Muscle of leg (tissue), 11 donors: ENCODE measurements around the gene ITGA1. TPM values are rescaled to one million over a fixed set of nuclear protein-coding genes. Genes with fewer than 3 reads are reported as not detected.
"Not testable (repeated sequence)": the region's sequence is repeated elsewhere in the genome, so short reads cannot be mapped to it uniquely, and the experiment has no call there.

Experiments used
- DNase-seq: peaks from one replicate; pipeline ENCODE4 v3.0.0; 2013
- H3K27ac ChIP-seq: one replicate; pipeline ENCODE4 v1.5.1; 2013; ENCODE audit warnings: mild to moderate bottlenecking, low read length, control low read depth
- H3K27me3 ChIP-seq: one replicate; pipeline ENCODE4 v1.6.1; 2013; ENCODE audit warnings: low read length; ENCODE audit not compliant: control insufficient read depth, insufficient read depth
- H3K36me3 ChIP-seq: one replicate; pipeline ENCODE4 v1.6.1; 2013; ENCODE audit warnings: low read length; ENCODE audit not compliant: control insufficient read depth, insufficient read depth
- H3K4me1 ChIP-seq: one replicate; pipeline ENCODE4 v1.6.1; 2013; ENCODE audit warnings: low read length; ENCODE audit not compliant: control insufficient read depth, insufficient read depth
- H3K4me3 ChIP-seq: one replicate; pipeline ENCODE4 v1.5.1; 2013; ENCODE audit warnings: low read length, control low read depth
- H3K9me3 ChIP-seq: replicated peaks from 2 replicates; pipeline ENCODE4 v1.6.1; 2013; ENCODE audit warnings: low read depth, low read length; ENCODE audit not compliant: control insufficient read depth
- WGBS: methylation state at CpG from one replicate; pipeline ENCODE4 v1.1.5; 2013; ENCODE audit warnings: missing lambda C conversion rate; ENCODE audit not compliant: insufficient coverage; 5-methylcytosine and 5-hydroxymethylcytosine counted together
- polyA plus RNA-seq, 8 donors: library from polyadenylated mRNA; unstranded; fragments of 120-200 nt; gene quantifications; one replicate each; pipeline versions ENCODE4 v1.2.1 to v1.2.3, GENCODE V29; 2013; ENCODE audit warnings: inconsistent platforms in 1 of 8, low replicate concordance in 1 of 8; ENCODE audit not compliant: insufficient read length in 8 of 8, insufficient read depth in 1 of 8
- total RNA-seq: library from RNA; stranded (reverse); fragments of 120-200 nt; gene quantifications from one replicate; pipeline ENCODE4 v1.2.4, GENCODE V29; 2013

Gene ITGA1
- total and polyA plus RNA-seq, 9 donors: 11.5 to 36.5 (median 21.6) TPM

- WGBS: no CpG with 5 or more reads among the region's 1 CpG
- H3K4me1 ChIP-seq: no peaks in the 10 kb centered on the region
- no peak overlapping the region for H3K27ac ChIP-seq
- no peaks in the 10 kb centered on the region for H3K27me3 ChIP-seq
- no peaks in the 10 kb centered on the region for H3K36me3 ChIP-seq
- no peak overlapping the region for H3K4me3 ChIP-seq
- no peaks in the 10 kb centered on the region for H3K9me3 ChIP-seq
- no peak for DNase-seq
Observed at GRCh38 chr5:52952483-52952882, 164.8 kb downstream of the ITGA1 start.

GRCh38 chr5:52956014-52956413 is 168.3 kb downstream of the ITGA1 start:
- 83% methylated on average over 4 of the region's 4 CpGs for WGBS
- no peak overlapping the region for H3K4me3 ChIP-seq

GRCh38 chr5:52956915-52957747 is 169.4 kb downstream of the ITGA1 start:
- no peaks in the 10 kb centered on the region for H3K27me3 ChIP-seq
- H3K36me3 ChIP-seq: no peaks in the 10 kb centered on the region

More at GRCh38 chr5:52956014-52956413, 168.3 kb downstream of the ITGA1 start:
- Histone ChIP-seq H3K27ac (no peak overlapping the region), H3K4me1 (no peaks in the 10 kb centered on the region), H3K27me3 (no peaks in the 10 kb centered on the region), H3K36me3 (no peaks in the 10 kb centered on the region), H3K9me3 (no peaks in the 10 kb centered on the region)
- no peak for DNase-seq

GRCh38 chr5:52961274-52961681 is 173.6 kb downstream of the ITGA1 start:
- Histone ChIP-seq H3K27ac (no peak overlapping the region), H3K4me1 (no peaks in the 10 kb centered on the region), H3K4me3 (no peak overlapping the region), H3K27me3 (no peaks in the 10 kb centered on the region), H3K36me3 (no peaks in the 10 kb centered on the region), H3K9me3 (no peaks in the 10 kb centered on the region)
- 69% methylated on average over 2 of the region's 2 CpGs for WGBS
- DNase-seq: no peak

More at GRCh38 chr5:52956915-52957747, 169.4 kb downstream of the ITGA1 start:
- Histone ChIP-seq H3K27ac (no peak overlapping the region), H3K4me3 (no peak overlapping the region), H3K4me1 (no peaks in the 10 kb centered on the region), H3K9me3 (no peaks in the 10 kb centered on the region)
- WGBS: no CpG with 5 or more reads among the region's 6 CpGs
- no peak for DNase-seq

GRCh38 chr5:52963636-52964035 is 175.9 kb downstream of the ITGA1 start:
- Histone ChIP-seq H3K36me3 (no peaks in the 10 kb centered on the region), H3K4me3 (no peak overlapping the region), H3K4me1 (no peaks in the 10 kb centered on the region), H3K27ac (no peak overlapping the region), H3K9me3 (no peaks in the 10 kb centered on the region), H3K27me3 (no peaks in the 10 kb centered on the region)
- no CpG with 5 or more reads among the region's 1 CpG for WGBS
- DNase-seq: no peak

- H3K9me3 ChIP-seq: no peaks in the 10 kb centered on the region
- no peak overlapping the region for H3K4me3 ChIP-seq
- no peak for DNase-seq
- WGBS: no CpG with 5 or more reads among the region's 1 CpG
- H3K36me3 ChIP-seq: no peaks in the 10 kb centered on the region
- H3K27me3 ChIP-seq: no peaks in the 10 kb centered on the region
- H3K27ac ChIP-seq: no peak overlapping the region
- no peaks in the 10 kb centered on the region for H3K4me1 ChIP-seq
Observed at GRCh38 chr5:52964138-52964537, 176.4 kb downstream of the ITGA1 start.

GRCh38 chr5:52976157-52976556 is 188.4 kb downstream of the ITGA1 start:
- not testable (repeated sequence) for H3K36me3 ChIP-seq, DNase-seq, H3K27ac ChIP-seq, H3K27me3 ChIP-seq, H3K4me3 ChIP-seq, H3K9me3 ChIP-seq, H3K4me1 ChIP-seq
- WGBS: 66% methylated on average over 3 of the region's 7 CpGs

- Histone ChIP-seq H3K4me1 (no peaks in the 10 kb centered on the region), H3K27ac (no peak overlapping the region), H3K4me3 (no peak overlapping the region), H3K27me3 (no peaks in the 10 kb centered on the region), H3K36me3 (no peaks in the 10 kb centered on the region), H3K9me3 (peaks cover 5% of the 10 kb centered on the region)
- 94% methylated on average over 4 of the region's 7 CpGs for WGBS
- DNase-seq: no peak
Observed at GRCh38 chr5:52977264-52977897, 189.7 kb downstream of the ITGA1 start.

- Histone ChIP-seq H3K27ac (no peak overlapping the region), H3K27me3 (no peaks in the 10 kb centered on the region), H3K36me3 (no peaks in the 10 kb centered on the region), H3K9me3 (peaks cover 2% of the 10 kb centered on the region), H3K4me3 (no peak overlapping the region), H3K4me1 (no peaks in the 10 kb centered on the region)
- WGBS: 80% methylated on average over 1 of the region's 4 CpGs
- DNase-seq: no peak
Observed at GRCh38 chr5:52981507-52981906, 193.8 kb downstream of the ITGA1 start.

- Histone ChIP-seq H3K36me3 (no peaks in the 10 kb centered on the region), H3K4me1 (no peaks in the 10 kb centered on the region), H3K4me3 (no peak overlapping the region), H3K27me3 (peaks cover 5% of the 10 kb centered on the region), H3K27ac (no peak overlapping the region), H3K9me3 (no peaks in the 10 kb centered on the region)
- DNase-seq: no peak
- WGBS: no CpG with 5 or more reads among the region's 3 CpGs
Observed at GRCh38 chr5:52983731-52984636, 196.3 kb downstream of the ITGA1 start.
